Esophagus squamous epithelium (tissue), 5 donors: Measurements from ENCODE around the gene TMEM132D. TPM values are rescaled to one million over a fixed set of nuclear protein-coding genes. Genes with fewer than 3 reads are reported as not detected.
"Not testable (repeated sequence)": the region's sequence is repeated elsewhere in the genome, so short reads cannot be mapped to it uniquely, and the experiment has no call there.

ENCODE experiments used
- DNase-seq: peaks from one replicate; lab custom pipeline; 2025; lab: John Stamatoyannopoulos, UW
- H3K27ac ChIP-seq, 4 donors: fragments of 200-600 bp; sonication (generic); one replicate each; pipeline ENCODE4 v1.5.1; 2016 to 2019; ENCODE audit warnings: mild to moderate bottlenecking in 1 of 4
- H3K27me3 ChIP-seq, 4 donors: fragments of 200-600 bp; sonication (generic); 1 replicate in 3 of 4; 2 replicates in 1 of 4; pipeline versions ENCODE4 v1.5.1 to v1.6.0; 2017 to 2021; ENCODE audit warnings: antibody characterized with exemption in 1 of 4
- H3K36me3 ChIP-seq, 3 donors: fragments of 200-600 bp; sonication (generic); one replicate each; pipeline ENCODE4 v1.5.1; 2016 to 2019
- H3K4me1 ChIP-seq, 3 donors: fragments of 200-600 bp; sonication (generic); one replicate each; pipeline ENCODE4 v1.5.1; 2017 to 2019
- H3K4me3 ChIP-seq, 4 donors: fragments of 200-600 bp; sonication (generic); 1 replicate in 3 of 4; 2 replicates in 1 of 4; pipeline ENCODE4 v1.5.1; 2016 to 2019; ENCODE audit warnings: mild to moderate bottlenecking in 2 of 4, moderate library complexity in 1 of 4
- H3K9me3 ChIP-seq, 3 donors: fragments of 200-600 bp; sonication (generic); one replicate each; pipeline ENCODE4 v1.5.1; 2016 to 2019
- CTCF ChIP-seq, 6 experiments: fragments of 450-650 bp in 4 of 6; fragments of 200-600 bp in 2 of 6; sonication (generic) in 2 of 6; IDR thresholded peaks; one replicate each; pipeline ENCODE4 v1.5.1; 2016 to 2019; ENCODE audit warnings: antibody characterized with exemption in 6 of 6, mild to moderate bottlenecking in 4 of 6, moderate library complexity in 4 of 6
- POLR2A ChIP-seq, 4 donors: fragments of 450-650 bp; IDR thresholded peaks; one replicate each; pipeline ENCODE4 v1.6.1; 2017; ENCODE audit warnings: antibody characterized with exemption in 4 of 4, mild to moderate bottlenecking in 4 of 4, moderate library complexity in 3 of 4
- WGBS, 2 donors: methylation state at CpG; one replicate each; pipeline ENCODE4 v1.1.5; 2018; 5-methylcytosine and 5-hydroxymethylcytosine counted together
- intact Hi-C: fragments of 100-400 bp; cut with DNase I; formaldehyde crosslinking; loops from one replicate; pipeline ENCODE4 v1.15.0; 2022
- total RNA-seq, 4 donors: library from RNA; depleted of rRNA; stranded (reverse); fragments of >200 nt; gene quantifications; one replicate each; pipeline ENCODE4 v1.1.0, GENCODE V29; 2016
- donor health status: DM: yes; HTN: yes; CAD: no.

Gene TMEM132D
- total RNA-seq, 4 donors from 2014 or later: not detected

DNA sequence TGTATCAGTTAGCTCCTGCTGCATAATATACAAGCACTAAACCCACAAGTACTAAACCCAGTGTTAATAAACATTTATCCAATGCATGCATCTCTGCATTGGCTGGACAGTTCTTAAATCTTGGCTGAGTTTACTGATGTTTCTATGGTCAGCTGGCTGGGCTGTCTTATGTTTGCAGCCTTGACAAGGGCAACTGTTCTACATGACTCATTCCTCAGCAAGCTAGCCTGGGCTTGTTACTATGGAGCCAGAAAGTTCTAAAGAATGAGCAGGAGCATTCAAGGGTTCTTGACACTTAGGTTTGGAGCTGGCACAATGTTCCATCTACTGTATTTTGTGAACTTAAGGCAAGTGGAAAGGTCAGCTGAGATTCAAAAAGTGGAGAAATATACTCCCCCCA lies 851.5 kb downstream of the TMEM132D start:
- H3K4me1 ChIP-seq: no peaks in the 10 kb centered on the region
- H3K27ac ChIP-seq: no peak overlapping the region
- no peaks in the 10 kb centered on the region for H3K36me3 ChIP-seq
- H3K4me3 ChIP-seq: no peak overlapping the region
- no peak for TF ChIP-seq CTCF (IDR thresholded peaks at IDR 0.05)
- no peak for TF ChIP-seq POLR2A (IDR thresholded peaks at IDR 0.05)
- no peaks in the 10 kb centered on the region for H3K9me3 ChIP-seq
- no peaks in the 10 kb centered on the region for H3K27me3 ChIP-seq
- no peak for DNase-seq
- intact Hi-C loops: no loop called here

DNA sequence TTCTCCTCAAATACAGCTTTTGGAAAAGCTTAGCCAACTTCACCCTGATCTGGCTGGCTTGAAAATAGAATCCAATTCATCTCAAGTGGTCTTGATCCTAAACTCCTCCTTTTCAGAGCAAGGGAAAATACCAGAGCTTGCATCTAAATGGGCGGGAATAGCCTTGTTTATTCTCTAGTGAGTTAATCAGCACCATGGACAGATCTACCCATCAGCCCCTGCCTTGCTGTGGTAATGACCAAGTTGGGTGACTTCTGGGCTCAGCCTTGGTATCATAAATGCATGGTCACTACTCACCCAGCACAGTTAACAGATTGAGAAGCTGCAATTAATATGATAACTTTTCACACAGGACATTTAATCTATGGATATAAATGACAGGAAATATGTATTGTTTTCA lies 853.9 kb downstream of the TMEM132D start:
- TF ChIP-seq CTCF (IDR thresholded peaks at IDR 0.05) (no peak), POLR2A (IDR thresholded peaks at IDR 0.05) (no peak)
- no peak for DNase-seq
- WGBS, 2 donors: 0% methylated on average over 1 of the region's 1 CpG

DNA sequence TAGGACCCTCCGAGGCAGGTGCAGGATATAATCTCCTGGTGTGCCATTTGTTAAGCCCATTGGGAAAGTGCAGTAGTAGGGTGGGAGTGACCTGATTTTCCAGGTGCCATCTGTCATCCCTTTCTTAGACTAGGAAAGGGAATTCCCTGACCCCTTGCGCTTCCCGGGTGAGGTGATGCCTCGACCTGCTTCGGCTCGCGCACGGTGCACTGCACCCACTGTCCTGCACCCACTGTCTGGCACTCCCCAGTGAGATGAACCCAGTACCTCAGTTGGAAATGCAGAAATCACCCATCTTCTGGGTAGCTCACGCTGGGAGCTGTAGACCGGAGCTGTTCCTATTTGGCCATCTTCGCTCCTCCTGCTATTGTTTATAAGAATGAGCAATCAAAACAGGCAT lies 860.5 kb downstream of the TMEM132D start:
- H3K36me3 ChIP-seq, H3K4me3 ChIP-seq, intact Hi-C loops, DNase-seq, H3K9me3 ChIP-seq, H3K4me1 ChIP-seq, H3K27ac ChIP-seq, H3K27me3 ChIP-seq: not testable (repeated sequence)
- WGBS, 2 donors: 74 to 94% methylated on average over 4 to 11 of the region's 11 CpGs

More for the DNA sequence above, 853.9 kb downstream of the TMEM132D start:
- no peak overlapping the region for H3K27ac ChIP-seq
- H3K36me3 ChIP-seq: no peaks in the 10 kb centered on the region
- intact Hi-C loops: no loop called here
- no peak overlapping the region for H3K4me3 ChIP-seq
- no peaks in the 10 kb centered on the region for H3K4me1 ChIP-seq
- H3K9me3 ChIP-seq: no peaks in the 10 kb centered on the region
- H3K27me3 ChIP-seq: no peaks in the 10 kb centered on the region

DNA sequence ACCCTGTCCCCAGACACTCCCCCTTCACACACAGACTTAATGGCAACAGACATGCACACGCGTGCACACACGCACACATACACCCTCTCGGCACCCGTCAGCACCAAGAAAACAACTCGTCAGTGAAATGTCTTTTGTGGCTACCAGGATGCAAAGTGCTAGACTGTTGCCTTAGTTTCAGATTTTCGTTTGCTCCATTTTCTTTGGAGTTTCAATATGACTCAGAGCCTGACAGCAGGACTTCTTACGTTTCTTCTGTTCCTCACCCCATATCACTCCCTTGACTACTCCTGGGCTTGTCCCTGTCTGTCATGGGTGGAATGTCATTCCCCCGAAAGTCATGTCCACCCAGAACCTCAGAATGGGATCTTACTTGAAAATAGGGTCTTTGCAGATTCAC lies 867.7 kb downstream of the TMEM132D start:
- no peak overlapping the region for H3K4me3 ChIP-seq
- TF ChIP-seq POLR2A (IDR thresholded peaks at IDR 0.05) (no peak), CTCF (IDR thresholded peaks at IDR 0.05) (no peak)
- H3K4me1 ChIP-seq: no peaks in the 10 kb centered on the region
- no peaks in the 10 kb centered on the region for H3K9me3 ChIP-seq
- DNase-seq: no peak
- H3K27me3 ChIP-seq: no peaks in the 10 kb centered on the region
- intact Hi-C loops: no loop called here
- H3K27ac ChIP-seq: no peak overlapping the region
- no peaks in the 10 kb centered on the region for H3K36me3 ChIP-seq
- 76 to 80% methylated on average over 9 of the region's 9 CpGs for WGBS, 2 donors

DNA sequence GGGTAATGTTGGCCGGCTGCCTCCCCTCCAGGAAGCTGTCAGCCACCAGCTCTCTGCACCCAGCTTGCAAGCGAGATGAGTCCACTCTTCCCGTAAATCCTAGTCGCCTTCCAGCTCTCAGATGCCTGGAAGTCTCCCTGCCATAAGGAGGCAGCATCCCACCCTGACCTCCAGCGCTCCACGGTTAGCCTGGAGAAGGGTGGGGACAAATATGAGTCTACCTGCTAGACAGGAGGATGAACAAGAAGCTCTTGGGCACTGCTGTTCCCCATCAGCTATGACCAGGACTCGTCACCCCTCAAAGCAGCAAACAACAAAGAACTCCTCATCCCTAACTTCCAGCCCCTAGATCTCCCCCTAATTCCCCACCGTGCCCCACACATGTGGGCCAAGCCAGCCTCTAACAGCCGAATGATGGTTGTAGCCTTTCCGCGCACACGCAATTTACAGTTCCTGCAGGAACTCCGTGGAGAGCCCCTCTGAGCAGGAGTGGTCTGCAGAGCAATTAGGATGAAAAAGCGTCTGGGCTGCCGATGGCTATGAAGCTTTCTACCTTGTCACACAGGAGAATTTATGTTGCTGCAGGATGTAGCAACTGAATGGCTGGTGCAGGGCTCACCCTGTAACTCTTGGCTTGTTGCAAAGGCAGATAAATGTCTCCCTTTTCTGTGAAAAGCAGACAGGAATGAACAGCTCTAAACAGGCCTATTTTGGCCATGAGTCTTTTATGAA lies 869.1 kb downstream of the TMEM132D start:
- WGBS, 2 donors: 82 to 84% methylated on average over 9 to 13 of the region's 15 CpGs
- no peak for TF ChIP-seq CTCF (IDR thresholded peaks at IDR 0.05)
- TF ChIP-seq POLR2A (IDR thresholded peaks at IDR 0.05): no peak
- Histone ChIP-seq H3K4me3 (no peak overlapping the region), H3K9me3 (no peaks in the 10 kb centered on the region), H3K36me3 (no peaks in the 10 kb centered on the region), H3K4me1 (no peaks in the 10 kb centered on the region), H3K27ac (no peak overlapping the region), H3K27me3 (no peaks in the 10 kb centered on the region)
- intact Hi-C loops: no loop called here
- no peak for DNase-seq
